GM18517 (cell line): ENCODE data around the gene MTHFSD.

Source experiments
- ATAC-seq: cut with Tn5 transposase; IDR thresholded peaks from one replicate; pipeline ENCODE4 v1.9.1; 2021; ENCODE audit warnings: mild to moderate bottlenecking, moderate library complexity; ENCODE audit not compliant: unreplicated experiment

Gene MTHFSD

DNA sequence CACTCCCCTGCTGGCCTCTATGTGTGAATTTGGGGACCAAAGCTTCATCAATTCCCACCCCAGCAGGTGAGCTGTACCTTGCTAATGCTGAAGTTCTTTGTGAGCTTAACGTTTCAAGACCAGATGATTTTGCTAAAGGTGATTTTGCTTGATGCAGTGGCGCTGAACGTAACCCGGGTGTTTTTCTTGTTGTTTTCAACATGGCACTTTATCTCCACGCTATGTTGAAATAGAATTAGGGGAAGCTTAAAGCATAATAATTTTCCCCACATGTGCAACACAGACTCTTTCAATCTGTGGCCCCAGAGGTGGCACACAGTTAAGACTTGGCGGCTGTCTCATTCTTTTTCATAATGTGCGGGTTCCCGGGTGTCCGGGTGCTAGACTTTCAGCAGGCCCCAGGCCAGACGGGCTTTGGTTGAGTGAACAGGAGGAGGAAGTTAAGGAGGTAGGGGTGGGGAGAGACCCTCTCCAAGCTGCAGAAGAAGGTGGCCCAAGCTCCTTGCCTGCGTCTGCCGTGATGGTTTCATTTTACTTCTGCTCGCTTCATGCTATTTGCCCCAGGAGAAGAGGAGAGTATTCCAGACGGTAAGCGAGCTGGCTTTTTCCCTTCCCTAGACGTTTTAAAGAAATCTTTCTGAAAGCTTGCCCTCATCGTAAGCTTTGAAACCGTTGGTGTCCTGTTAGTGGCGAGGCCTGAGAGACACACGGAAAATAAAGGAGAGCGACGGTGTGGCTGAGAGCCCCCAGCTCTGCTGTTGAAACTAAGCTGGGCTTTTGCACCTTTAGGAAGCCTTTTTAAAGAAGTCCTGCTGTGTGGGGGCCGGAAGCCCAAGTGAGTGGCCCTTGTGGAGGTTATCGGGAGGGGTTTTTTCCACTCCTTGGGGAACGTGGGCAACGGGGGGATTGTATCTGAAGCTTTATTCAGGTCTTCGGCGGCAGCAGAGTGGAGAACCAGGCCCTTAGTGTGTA lies 15.8 kb upstream of the MTHFSD start:
- no peak for ATAC-seq

DNA sequence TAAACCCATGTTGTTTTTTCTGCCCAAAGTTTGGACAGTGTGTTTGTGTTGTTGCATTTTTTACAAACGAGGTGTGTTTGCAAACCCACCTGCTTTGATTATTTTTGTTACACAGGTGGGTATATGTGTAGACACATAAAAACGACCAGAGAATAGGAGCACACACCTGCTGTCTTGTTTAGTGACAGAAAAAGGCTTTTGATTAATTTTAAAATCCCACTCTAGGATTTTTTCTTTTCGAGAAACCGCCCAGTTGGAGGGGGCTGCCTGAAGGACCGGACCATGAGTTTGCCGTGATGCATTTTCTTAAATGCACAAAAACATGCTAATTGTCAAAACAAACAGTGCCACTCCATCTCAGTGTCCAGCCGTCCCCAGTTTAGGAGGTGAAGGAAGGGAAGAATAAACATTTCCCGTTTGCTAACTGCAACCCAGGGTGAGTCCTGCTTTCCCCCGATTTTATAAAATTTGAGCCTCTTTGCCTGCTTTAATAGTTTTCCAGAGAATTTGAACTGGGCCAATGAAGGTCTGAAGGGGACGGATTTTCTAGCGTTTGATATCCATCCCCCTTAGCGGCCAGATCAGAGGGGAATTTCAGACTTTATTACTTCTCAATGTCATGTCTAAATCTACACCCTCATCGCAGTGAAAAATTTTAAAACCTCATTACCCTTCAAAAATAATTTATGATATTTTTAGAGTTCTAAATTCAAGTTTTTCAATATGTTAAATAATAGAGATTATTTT lies 14.8 kb upstream of the MTHFSD start:
- no peak for ATAC-seq

DNA sequence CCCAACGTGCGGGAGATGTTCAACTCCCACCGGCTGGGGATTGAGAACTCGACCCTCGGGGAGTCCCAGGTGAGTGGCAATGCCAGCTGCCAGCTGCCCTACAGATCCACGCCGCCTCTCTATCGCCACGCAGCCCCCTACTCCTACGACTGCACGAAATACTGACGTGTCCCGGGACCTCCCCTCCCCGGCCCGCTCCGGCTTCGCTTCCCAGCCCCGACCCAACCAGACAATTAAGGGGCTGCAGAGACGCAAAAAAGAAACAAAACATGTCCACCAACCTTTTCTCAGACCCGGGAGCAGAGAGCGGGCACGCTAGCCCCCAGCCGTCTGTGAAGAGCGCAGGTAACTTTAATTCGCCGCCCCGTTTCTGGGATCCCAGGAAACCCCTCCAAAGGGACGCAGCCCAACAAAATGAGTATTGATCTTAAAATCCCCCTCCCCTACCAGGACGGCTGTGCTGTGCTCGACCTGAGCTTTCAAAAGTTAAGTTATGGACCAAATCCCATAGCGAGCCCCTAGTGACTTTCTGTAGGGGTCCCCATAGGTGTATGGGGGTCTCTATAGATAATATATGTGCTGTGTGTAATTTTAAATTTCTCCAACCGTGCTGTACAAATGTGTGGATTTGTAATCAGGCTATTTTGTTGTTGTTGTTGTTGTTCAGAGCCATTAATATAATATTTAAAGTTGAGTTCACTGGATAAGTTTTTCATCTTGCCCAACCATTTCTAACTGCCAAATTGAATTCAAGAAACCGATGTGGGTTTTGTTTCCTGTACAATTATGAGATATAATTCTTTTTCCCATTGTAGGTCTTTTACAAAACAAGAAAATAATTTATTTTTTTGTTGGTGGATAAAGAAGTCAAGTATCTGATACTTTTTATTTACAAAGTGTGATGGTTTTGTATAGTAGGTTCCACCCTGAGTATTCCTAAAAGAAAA lies 13.9 kb upstream of the MTHFSD start:
- ATAC-seq = no peak

DNA sequence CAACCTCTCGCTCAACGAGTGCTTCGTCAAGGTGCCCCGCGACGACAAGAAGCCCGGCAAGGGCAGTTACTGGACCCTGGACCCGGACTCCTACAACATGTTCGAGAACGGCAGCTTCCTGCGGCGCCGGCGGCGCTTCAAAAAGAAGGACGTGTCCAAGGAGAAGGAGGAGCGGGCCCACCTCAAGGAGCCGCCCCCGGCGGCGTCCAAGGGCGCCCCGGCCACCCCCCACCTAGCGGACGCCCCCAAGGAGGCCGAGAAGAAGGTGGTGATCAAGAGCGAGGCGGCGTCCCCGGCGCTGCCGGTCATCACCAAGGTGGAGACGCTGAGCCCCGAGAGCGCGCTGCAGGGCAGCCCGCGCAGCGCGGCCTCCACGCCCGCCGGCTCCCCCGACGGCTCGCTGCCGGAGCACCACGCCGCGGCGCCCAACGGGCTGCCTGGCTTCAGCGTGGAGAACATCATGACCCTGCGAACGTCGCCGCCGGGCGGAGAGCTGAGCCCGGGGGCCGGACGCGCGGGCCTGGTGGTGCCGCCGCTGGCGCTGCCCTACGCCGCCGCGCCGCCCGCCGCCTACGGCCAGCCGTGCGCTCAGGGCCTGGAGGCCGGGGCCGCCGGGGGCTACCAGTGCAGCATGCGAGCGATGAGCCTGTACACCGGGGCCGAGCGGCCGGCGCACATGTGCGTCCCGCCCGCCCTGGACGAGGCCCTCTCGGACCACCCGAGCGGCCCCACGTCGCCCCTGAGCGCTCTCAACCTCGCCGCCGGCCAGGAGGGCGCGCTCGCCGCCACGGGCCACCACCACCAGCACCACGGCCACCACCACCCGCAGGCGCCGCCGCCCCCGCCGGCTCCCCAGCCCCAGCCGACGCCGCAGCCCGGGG lies 12.9 kb upstream of the MTHFSD start:
- ATAC-seq = no peak

DNA sequence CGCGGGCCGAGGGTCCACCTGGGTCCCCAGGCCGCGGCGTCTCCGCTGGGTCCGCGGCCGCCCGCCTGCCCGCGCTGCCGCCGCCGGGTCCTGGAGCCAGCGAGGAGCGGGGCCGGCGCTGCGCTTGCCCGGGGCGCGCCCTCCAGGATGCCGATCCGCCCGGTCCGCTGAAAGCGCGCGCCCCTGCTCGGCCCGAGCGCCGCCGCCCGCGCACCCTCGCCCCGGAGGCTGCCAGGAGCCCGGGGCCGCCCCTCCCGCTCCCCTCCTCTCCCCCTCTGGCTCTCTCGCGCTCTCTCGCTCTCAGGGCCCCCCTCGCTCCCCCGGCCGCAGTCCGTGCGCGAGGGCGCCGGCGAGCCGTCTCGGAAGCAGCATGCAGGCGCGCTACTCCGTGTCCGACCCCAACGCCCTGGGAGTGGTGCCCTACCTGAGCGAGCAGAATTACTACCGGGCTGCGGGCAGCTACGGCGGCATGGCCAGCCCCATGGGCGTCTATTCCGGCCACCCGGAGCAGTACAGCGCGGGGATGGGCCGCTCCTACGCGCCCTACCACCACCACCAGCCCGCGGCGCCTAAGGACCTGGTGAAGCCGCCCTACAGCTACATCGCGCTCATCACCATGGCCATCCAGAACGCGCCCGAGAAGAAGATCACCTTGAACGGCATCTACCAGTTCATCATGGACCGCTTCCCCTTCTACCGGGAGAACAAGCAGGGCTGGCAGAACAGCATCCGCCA lies 12.1 kb upstream of the MTHFSD start:
- no peak for ATAC-seq

DNA sequence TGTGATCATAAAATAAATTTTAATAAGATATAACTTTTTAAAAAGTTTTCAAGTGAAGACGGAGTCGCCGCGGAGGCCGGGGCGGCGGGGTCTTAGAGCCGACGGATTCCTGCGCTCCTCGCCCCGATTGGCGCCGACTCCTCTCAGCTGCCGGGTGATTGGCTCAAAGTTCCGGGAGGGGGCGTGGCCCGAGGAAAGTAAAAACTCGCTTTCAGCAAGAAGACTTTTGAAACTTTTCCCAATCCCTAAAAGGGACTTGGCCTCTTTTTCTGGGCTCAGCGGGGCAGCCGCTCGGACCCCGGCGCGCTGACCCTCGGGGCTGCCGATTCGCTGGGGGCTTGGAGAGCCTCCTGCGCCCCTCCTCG lies 11.5 kb upstream of the MTHFSD start, which contains the start of gene FOXC2:
FOXC2 (plus strand) TSS at position 229 of the 365 bp plus-strand sequence. CDS start 507 bp downstream, outside the sequence.
- no peak for ATAC-seq

DNA sequence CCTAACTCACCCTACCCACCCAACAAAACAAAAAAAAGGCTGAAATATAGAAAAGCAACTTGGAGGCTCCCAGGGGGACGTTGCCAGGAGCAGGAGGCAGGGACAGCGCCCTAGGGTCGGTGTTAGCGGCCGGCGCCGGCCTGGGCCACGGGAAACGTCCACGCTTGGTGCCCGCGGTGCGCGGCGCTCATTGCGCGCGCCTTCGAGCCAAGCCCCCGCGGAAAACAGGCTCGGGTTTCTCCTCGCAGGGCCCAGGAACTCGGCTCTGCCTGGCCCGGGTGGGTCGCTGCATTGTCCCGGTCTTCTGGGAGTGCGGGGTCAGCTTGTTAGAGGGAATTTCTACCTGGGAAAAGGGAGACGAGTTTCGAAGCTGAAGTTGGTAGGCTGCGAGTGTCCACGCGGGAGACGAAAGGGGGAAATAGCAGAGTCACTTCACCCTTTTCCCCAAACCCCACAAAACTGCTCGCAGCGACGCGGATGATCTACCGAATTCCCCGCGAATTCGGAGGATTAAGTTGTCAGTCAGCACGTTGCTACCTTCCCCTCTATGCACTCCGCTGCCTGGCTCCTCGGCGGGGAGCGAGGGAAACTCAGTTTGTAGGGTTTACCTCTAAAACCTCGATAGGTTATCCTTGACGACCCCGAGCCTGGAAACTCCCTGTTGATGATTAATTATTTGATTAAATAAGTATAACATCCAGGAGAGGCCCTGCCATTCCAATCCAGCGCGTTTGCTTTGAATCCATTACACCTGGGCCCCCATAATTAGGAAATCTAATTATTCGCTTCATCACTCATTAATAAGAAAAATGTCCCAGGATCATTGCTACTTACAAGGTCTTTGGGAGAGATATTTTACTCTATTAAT lies 10.8 kb upstream of the MTHFSD start:
- ATAC-seq = no peak

DNA sequence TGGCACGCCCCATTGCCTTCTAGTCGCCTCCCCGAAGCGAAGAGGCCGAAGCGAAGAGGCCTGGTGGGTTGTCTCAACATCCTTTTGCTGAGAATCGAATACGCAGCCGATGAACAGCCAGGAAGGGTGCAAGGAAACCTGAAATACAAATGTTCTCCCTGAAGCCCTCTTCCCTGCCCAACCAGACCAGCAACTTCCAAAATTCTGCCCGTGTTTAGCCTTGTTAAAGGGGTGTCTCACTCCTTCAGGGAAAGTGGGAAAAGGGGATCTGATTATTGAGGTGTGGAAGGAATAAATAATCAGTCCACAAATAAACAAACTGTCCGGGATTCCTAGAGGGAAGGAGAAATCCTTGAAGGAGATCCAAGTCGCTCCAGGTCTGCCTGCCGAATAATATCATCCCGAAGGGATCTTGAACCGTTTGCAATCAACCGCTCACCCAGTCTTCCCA lies 10.2 kb upstream of the MTHFSD start:
- ATAC-seq = no peak

DNA sequence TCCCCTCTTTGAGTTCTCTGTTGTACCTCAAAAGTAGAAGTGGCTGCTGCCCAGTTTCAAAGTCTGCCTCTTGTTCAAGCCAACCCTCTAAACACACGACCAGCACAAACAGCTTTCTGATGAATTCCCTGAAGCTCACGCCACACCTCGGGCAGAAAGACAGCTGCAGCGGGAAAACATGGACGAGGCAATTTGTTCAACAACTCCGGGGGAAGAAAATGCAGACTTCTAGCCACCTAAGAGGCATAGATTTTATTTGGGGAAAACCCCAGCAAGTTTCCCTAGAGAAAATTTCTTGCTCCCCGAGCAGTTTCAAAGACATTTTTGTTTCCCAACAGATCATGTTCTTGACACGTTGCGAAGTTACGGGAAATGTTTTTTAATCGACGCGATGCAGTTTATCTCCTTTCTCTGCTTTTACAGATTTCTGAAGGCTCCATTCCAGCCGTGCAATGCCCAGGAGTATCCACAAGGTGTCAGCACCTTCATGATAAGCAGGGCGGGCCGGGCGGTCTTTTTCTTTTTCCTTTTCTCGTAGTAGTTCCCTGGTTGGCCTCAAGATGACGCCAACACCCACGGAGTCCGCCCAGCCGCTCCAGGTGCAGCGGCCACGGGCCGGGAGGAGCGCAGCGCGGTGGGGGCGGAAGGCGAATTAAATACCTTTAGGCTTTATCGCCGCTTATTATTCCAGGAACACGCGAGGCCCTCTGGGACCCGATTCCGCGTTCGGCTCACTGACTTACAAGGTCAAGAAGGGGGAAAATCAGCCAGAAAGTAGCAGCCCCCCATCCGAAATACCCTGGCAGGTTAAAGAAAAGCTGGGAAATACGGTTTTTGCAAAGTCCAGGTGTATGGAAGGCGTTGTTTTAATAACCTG lies 8.7 kb upstream of the MTHFSD start:
- ATAC-seq = no peak

DNA sequence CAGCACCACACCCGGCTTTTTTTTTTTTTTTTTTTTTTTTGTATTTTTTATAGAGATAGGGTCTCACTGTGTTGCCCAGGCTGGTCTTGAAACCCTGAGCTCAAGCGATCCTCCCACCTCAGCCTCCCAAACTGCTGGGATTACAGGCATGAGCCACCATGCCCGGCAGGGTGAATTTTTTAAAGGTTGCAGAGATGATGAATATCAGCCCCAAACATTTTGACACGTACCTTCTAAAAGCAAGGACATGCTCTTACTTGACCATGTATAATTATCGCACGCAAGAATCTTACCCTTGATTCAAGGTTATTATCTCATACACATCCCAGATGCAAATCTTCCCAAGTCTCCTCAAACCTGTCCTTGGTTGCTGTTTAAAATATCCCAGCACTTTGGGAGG lies 7.3 kb upstream of the MTHFSD start:
- ATAC-seq = no peak

DNA sequence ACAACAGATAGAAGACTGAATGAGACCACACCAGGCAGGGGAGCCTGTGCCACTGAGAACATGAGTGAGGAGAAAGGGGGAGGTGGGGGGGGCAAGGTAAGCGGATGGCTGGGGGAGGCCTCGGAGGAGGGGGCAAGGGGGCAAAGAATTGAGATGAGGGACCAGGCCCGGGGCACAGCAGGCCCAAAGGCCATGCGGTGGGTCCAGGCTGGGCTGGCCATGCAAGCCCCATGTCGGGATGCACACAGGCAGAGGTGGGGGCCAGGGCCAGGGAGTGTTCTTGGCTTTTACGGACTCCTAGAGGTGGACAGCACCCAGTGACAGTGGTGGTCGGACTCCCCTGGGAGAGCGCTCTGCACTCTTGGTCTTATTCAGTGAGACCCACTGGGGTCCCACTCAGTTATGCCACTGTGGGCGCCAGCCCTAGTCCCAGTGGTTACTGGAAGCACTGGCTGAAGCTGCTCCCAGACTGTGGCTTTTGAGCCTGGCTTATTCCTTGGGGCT lies 4.8 kb upstream of the MTHFSD start:
- no peak for ATAC-seq

DNA sequence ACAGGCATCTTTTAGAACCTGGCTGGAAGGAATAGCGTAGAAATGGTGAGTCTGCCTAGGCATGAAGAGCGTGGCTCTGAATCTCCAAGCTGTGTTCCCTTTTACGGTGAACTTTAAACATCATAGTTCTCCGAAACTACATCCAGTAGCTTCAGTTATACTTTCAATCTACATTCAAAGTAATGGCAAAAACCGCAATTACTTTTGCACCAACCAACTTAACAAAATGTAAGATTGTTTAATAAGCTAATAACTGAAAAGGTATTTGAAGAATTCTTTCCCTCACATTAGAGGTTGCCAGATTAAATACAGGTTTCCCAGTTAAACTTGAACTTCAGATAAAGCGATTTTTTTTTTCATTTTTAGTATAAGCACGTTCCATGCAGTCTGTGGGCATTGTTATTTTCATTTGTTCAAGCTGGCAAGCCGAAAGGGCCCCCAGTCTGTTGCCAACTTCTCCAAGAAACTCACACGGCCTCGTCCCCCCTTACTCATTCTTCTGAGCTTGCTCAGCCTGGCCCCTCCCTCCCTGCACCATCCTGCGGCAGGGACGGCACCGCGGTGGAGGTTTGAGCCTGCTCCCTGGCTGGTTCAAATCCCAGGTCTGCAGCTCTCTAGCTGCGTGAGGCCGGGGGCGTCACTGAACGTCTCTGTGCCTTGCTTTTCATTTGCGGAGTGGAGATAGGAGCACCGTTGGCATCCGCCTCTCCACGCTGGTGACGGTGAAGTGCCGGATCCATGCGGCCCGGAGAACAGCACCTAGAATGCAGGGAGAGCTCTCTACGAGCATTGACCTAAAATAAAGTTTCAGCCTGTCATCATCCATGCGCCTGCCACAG lies 3.5 kb upstream of the MTHFSD start:
- no peak for ATAC-seq

DNA sequence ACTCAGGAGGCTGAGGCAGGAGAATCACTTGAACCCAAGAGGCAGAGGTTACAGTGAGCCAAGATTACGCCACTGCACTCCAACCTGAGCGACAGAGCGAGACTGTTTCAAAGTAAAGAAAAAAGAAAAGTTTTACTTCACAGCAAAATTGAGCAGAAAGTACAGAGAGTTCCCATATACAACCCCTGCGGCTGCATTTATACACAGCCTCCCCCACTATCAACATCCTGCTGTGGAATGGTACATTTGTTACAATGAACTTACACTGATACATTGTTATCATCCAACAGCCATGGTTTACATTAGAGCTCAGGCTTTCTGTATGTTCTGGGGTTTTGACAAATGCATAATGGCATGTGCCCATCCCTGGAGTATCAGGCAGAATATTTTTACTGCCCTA lies 2.6 kb upstream of the MTHFSD start:
- no peak for ATAC-seq

DNA sequence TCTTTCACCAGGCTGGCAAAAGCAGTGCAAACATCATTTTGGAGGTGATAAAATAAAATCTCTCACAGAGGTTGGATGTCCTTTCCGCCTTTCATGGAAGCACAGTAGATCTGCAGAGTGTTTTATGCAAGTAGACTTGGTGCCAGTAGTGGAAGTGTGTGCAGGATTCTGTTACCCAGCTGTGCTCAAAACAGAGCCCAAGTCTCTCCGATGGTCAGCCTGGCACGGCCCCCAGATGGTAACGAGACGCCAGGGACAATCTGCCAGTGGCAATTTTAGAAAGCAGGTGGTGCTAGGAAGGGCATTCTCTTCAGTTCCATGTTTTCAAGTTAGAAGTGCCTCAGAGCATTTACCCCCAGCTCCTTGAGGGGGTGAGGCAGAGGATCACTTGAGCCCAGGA lies 1.5 kb upstream of the MTHFSD start:
- ATAC-seq = no peak

DNA sequence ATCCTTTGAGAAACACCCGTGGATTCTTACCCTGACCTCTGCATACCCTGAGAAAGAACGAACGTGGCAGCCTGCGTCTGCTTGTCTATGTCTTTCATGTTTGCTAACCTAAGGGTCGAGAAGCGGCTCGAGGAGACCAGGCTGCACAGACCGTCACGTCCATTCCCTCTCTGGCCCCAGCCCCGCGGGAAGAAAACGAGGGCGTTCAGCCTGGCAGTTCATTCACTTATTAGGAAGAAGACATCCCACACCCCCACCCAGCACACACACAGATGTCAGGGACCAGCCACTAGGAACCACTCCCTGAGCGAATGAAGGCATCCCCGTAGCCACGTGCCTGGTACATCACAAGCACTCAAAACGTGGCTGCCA lies 655 bp upstream of the MTHFSD start:
- ATAC-seq = no peak

DNA sequence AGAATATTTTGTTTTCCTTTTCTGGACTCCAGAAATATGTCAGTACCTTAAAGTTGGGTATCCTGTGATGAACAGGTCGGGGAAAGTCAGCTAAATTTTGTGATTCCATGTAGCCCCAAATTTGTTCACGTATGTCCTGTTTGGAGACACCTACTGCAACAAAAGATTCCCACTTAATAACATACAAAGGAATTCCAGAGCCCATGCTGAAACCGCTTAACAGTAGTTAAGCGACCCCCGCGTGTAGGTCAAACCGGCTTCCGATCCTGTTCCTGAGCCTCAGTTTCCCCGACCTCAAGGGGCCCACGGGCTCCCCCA lies 477 bp downstream of the MTHFSD start:
- no peak for ATAC-seq
